ENCODE measurements around the gene MDK.
"Not testable (repeated sequence)": the region's sequence is repeated elsewhere in the genome, so short reads cannot be mapped to it uniquely, and the experiment has no call there.

Gene MDK

DNA sequence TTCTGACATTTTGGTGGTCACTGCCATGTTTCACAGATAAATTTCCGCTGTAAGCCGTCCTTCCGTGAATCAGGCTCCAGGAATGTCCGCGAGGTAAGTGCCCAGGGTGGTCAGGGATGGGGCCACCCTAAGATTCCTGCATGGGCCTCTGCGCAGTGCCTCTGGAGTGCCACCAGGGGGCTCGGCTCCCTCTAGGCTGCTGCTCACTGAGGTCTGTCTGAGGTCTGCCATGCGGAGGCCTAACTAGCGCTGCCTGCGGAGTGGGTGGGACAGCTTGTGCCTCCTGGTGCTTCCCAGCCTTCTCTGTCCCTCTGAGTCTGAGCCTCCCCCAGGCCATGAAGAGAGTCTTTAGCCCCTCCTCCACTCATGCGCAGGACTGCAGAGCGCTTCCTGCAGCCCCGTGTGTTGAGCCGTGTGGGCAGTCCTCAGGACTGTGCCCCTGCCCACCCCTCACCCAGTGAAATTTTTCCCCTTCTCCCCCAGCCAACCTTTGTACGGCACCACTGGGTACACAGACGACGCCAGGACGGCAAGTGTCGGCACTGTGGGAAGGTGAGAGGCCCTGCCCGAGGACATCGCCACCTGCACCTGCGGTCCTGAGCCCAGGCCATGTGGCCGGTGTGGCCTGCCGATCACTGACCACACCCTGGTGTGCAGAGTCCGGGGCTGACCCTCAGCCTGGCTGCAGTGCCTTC is 11.9 kb upstream of the MDK start:
- DNase-seq = peak; percentile 56

- no peak for DNase-seq
Observed at GRCh38 chr11:46370253-46370652, 11.2 kb upstream of the MDK start.

DNA sequence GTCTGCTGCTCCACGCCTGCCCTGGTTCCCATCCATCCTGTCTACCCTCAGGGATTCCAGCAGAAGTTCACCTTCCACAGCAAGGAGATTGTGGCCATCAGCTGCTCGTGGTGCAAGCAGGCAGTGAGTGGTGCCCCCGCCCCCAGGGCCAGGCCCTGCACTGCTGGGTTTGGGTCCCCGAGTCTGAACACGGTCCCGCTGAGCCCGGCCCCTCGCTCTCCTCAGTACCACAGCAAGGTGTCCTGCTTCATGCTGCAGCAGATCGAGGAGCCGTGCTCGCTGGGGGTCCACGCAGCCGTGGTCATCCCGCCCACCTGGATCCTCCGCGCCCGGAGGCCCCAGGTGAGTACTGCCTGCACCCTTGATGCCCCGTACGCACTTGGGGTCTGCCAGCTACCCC is 10.2 kb upstream of the MDK start:
- DNase-seq = not testable (repeated sequence)

- no peak for DNase-seq
Observed at GRCh38 chr11:46372086-46372485, 9.4 kb upstream of the MDK start.

- DNase-seq = not testable (repeated sequence)
Observed at GRCh38 chr11:46372501-46372900, 9.0 kb upstream of the MDK start.

- no peak for DNase-seq
Observed at GRCh38 chr11:46373787-46374740, 7.4 kb upstream of the MDK start.

DNA sequence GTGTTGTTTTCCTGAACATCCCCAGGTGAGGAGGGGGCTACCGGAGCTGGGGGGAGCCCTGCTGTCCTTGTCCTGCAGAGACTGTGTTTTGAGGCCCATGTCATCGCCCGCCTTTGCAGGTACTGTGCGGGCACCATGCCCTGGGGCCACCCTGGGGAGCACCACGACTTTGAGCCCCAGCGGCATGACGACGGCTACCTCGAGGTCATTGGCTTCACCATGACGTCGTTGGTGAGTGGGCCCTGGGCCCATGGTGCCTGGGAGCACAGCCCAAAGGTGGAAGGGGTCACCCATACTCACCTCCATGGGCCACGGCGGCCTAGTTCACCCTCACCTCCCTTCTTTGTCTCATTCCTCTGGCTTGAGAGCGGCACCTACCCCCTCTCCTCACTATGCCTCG is 6.7 kb upstream of the MDK start:
- no peak for DNase-seq

DNA sequence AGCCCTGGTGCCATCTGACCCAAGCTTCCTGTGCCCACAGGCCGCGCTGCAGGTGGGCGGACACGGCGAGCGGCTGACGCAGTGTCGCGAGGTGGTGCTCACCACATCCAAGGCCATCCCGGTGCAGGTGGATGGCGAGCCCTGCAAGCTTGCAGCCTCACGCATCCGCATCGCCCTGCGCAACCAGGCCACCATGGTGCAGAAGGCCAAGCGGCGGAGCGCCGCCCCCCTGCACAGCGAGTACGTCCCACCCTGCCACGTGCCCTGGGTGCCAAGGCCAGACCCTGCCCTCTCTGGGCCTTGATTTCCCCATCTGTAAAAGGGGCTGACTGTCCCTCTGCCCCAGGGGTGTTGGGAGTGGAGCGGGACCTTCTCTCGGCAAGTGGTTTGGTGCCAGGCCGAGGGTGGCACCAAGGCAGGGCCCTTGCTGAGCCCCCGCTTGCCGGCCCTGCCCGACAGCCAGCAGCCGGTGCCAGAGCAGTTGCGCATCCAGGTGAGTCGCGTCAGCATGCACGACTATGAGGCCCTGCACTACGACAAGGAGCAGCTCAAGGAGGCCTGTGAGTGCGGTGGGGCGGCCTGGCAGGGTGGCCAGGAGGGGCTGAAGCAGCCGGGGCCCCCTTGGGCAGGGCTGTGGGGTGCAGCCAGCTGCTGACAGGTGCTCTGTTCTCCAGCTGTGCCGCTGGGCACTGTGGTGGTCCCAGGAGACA is 5.9 kb upstream of the MDK start:
- DNase-seq = no peak

- DNase-seq = no peak
Observed at GRCh38 chr11:46376258-46377050, 5.0 kb upstream of the MDK start.

DNA sequence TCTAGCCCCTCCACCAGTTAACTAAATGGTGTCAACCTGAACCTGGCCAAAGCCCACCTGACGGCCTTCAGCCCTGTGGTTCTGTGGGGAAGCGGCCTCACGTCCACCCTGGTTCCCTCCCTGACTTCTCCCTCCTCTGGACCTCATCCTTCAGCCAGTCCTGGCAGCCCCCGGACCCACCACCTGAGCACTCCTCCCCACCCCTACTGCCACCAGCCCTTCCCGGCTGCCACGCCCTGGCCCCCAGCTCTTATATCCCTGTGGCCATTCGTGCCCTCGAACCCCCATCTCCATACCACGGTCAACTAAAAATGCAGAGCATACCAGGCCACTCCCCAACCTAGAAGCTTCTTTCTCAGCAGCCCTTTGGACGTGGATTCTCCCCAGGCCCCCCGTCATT is 4.2 kb upstream of the MDK start:
- DNase-seq = no peak

- no peak for DNase-seq
Observed at GRCh38 chr11:46377831-46378230, 3.6 kb upstream of the MDK start.

DNA sequence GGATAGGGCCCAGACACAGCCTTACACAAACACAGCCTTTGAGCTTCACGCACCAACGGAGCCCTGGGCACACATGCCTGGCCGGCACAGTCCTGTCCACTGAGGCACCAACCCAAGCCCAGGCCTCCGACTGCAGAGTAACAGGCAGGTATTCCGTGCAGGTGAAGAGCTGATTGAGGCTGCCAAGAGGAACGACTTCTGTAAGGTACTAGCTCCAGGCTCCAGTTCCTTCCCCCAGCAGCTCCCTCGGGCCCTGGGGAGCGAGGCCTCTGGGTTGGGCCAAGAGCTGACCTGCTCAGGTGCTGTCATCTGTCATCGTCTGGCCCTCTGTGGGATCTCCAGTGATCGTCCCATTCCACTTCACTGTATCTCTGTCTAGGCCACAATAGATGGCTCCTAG is 3.2 kb upstream of the MDK start:
- DNase-seq = no peak

DNA sequence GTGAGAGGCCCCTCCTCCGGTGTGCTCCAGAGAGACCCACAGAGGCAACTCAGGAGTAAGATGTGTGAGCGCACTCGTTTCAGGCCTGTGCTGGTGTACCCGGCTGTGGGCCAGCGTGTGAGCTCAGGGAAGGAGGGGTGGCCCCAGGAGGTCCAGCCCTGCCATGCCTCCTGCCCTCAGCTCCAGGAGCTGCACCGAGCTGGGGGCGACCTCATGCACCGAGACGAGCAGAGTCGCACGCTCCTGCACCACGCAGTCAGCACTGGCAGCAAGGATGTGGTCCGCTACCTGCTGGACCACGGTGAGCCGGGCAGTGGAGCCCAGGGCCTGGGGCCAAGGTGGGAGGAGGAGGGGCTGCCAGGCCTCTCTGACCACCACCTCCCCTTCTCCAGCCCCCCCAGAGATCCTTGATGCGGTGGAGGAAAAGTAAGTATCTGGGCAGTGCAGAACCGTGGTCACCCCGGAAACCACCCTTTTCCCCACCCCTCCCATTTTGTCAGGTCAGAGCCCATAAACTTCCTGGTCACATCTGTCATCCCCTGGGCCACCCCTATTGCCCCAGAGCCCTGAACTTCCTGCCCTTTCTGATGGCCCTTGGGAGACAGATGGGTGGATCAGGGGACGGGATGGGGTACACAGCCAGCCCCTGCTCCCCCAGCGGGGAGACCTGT is 2.5 kb upstream of the MDK start:
- no peak for DNase-seq

DNA sequence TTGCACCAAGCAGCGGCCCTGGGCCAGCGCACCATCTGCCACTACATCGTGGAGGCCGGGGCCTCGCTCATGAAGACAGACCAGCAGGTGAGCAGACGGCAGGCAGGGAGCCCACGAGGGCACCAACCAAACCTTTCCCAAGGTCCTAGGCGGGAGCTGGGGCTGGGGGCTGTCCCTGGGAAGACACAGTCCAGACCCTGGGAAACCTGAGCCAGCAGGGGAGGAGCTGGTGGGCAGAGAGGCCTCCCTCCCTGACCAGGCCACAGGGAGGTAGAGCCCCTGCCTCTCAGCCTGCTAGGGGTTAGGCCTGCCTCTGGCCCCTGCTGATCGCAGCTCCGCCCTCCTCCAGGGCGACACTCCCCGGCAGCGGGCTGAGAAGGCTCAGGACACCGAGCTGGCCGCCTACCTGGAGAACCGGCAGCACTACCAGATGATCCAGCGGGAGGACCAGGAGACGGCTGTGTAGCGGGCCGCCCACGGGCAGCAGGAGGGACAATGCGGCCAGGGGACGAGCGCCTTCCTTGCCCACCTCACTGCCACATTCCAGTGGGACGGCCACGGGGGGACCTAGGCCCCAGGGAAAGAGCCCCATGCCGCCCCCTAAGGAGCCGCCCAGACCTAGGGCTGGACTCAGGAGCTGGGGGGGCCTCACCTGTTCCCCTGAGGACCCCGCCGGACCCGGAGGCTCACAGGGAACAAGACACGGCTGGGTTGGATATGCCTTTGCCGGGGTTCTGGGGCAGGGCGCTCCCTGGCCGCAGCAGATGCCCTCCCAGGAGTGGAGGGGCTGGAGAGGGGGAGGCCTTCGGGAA is 1.8 kb upstream of the MDK start:
- DNase-seq = not testable (repeated sequence)

- DNase-seq = peak; percentile 82
Observed at GRCh38 chr11:46380340-46381047, 975 bp upstream of the MDK start.

DNA sequence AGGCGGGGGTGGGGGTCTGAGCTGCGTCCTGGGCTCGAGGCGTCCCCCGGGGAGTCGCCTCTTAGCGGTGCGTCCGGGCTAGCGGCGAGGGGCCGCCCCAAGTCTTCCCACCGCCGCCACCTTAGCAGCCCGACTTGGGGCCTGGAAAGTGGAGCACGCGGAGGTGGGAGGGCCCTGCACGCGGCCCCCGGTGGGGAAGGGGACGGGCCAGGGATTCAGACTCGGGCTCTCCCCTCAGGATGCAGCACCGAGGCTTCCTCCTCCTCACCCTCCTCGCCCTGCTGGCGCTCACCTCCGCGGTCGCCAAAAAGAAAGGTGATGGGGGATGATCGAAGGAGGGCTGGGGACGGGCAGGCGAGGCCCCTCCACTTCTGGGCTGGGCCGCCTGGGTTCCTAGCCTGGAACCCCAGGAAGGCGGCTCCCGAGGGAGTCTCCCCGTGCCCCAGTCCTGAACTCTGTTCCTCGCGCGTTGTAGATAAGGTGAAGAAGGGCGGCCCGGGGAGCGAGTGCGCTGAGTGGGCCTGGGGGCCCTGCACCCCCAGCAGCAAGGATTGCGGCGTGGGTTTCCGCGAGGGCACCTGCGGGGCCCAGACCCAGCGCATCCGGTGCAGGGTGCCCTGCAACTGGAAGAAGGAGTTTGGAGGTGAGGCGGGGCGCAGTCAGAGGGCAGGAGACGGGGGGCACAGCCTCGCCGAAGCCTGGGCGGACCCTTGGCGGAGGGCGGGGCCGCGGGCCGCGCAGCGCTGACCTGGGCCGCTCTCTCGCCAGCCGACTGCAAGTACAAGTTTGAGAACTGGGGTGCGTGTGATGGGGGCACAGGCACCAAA is 563 bp downstream of the MDK start:
- DNase-seq = no peak

- DNase-seq = peak; percentile 48
Observed at GRCh38 chr11:46382646-46383403, 1.4 kb downstream of the MDK start.

DNA sequence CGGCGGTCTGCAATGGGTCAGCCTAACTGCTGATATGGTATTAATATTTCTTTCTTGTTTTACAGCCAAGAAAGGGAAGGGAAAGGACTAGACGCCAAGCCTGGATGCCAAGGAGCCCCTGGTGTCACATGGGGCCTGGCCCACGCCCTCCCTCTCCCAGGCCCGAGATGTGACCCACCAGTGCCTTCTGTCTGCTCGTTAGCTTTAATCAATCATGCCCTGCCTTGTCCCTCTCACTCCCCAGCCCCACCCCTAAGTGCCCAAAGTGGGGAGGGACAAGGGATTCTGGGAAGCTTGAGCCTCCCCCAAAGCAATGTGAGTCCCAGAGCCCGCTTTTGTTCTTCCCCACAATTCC is 1.9 kb downstream of the MDK start:
- no peak for DNase-seq
